Stimulated activated CD4-positive, alpha-beta T cell treated with anti-CD3 and anti-CD28 coated beads, Interleukin-15, amount 100 ng/mL, for 24 hours (primary cell): ENCODE results near the gene IL21.

Source experiments
- DNase-seq: peaks from one replicate; pipeline ENCODE4 v3.0.0-alpha.2; 2020

The IL21 gene

GRCh38 chr4:122632396-122633143 is 11.7 kb upstream of the IL21 start:
- no peak for DNase-seq

GRCh38 chr4:122625156-122625555 is 4.3 kb upstream of the IL21 start:
- no peak for DNase-seq

- no peak for DNase-seq
These were observed 3.3 kb upstream of the IL21 start for GRCh38 chr4:122624205-122624604.

GRCh38 chr4:122623637-122624166 is 2.8 kb upstream of the IL21 start:
- DNase-seq = no peak

GRCh38 chr4:122622400-122622799 is 1.5 kb upstream of the IL21 start:
- no peak for DNase-seq

- no peak for DNase-seq
These were observed 1.3 kb downstream of the IL21 start for GRCh38 chr4:122619611-122620010.

GRCh38 chr4:122617597-122618593 is 3.0 kb downstream of the IL21 start:
- no peak for DNase-seq

- DNase-seq = no peak
These were observed 3.8 kb downstream of the IL21 start for GRCh38 chr4:122616915-122617596.

- no peak for DNase-seq
These were observed 6.2 kb downstream of the IL21 start for GRCh38 chr4:122614621-122615020.

- DNase-seq = no peak
These were observed 8.3 kb downstream of the IL21 start for GRCh38 chr4:122612540-122612939.

- no peak for DNase-seq
These were observed 14.4 kb downstream of the IL21 start for GRCh38 chr4:122606364-122607043.

- DNase-seq = no peak
These were observed 16.7 kb downstream of the IL21 start for GRCh38 chr4:122604146-122604545.

GRCh38 chr4:122603156-122603574 is 17.7 kb downstream of the IL21 start:
- DNase-seq = no peak

GRCh38 chr4:122602277-122603142 is 18.4 kb downstream of the IL21 start:
- DNase-seq = peak; percentile 23

- no peak for DNase-seq
These were observed 29.7 kb downstream of the IL21 start for GRCh38 chr4:122591196-122591595.

GRCh38 chr4:122588453-122589238 is 32.2 kb downstream of the IL21 start:
- no peak for DNase-seq

- DNase-seq = no peak
These were observed 36.3 kb downstream of the IL21 start for GRCh38 chr4:122584519-122584918.

- no peak for DNase-seq
These were observed 37.0 kb downstream of the IL21 start for GRCh38 chr4:122583906-122584305.

GRCh38 chr4:122577808-122578781 is 42.8 kb downstream of the IL21 start:
- DNase-seq = peak; percentile 83
